ENCODE measurements around the gene PCIF1. TPM values are rescaled to one million over a fixed set of nuclear protein-coding genes. Genes with fewer than 3 reads are reported as not detected.

Gene PCIF1
- total RNA-seq, 1 donor, result 12.7 TPM

DNA sequence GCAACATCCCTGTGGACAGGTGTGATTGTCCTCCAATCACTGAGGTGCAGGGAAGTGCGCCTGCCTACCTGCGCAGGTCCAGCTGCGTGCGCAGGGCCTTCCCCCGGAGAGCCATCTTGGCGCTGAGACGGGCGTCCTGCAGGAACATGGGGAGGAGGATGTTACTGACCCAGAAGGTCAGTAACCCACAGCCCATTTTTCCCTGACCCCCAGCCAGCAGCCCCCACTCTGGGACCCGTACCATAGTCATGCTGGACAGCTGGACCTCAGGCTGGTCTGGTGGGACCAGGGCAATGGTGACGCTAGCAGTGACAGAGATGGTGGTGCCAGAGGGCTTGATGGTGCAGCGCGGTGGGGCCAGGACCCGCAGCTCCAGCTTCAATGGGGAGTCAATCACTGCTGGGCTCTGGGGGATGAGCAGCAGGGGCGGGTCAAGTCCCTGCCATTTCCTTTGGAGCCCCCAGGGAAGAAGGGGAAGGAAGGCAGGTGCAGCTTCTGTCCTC is 32.2 kb upstream of the PCIF1 start:
- DNase-seq (ENCODE audit: insufficient read length, low spot score, missing footprints), result no peak
- no peak overlapping the region for H3K27ac ChIP-seq (ENCODE audit: low read depth, low read length)
- H3K9me3 ChIP-seq (ENCODE audit: low read depth, low read length), result no peaks in the 10 kb centered on the region
- no peak overlapping the region for H3K4me3 ChIP-seq (ENCODE audit: insufficient read depth, low read length)
- no peaks in the 10 kb centered on the region for H3K27me3 ChIP-seq (ENCODE audit: insufficient read depth, low read length)
- no peak overlapping the region for H2AFZ ChIP-seq (ENCODE audit: low read length)
- peaks cover 15% of the 10 kb centered on the region for H3K36me3 ChIP-seq (ENCODE audit: insufficient read depth, low read length)
- no peaks in the 10 kb centered on the region for H3K79me2 ChIP-seq (ENCODE audit: insufficient read depth, low read length)
- TF ChIP-seq, protein P1, sequence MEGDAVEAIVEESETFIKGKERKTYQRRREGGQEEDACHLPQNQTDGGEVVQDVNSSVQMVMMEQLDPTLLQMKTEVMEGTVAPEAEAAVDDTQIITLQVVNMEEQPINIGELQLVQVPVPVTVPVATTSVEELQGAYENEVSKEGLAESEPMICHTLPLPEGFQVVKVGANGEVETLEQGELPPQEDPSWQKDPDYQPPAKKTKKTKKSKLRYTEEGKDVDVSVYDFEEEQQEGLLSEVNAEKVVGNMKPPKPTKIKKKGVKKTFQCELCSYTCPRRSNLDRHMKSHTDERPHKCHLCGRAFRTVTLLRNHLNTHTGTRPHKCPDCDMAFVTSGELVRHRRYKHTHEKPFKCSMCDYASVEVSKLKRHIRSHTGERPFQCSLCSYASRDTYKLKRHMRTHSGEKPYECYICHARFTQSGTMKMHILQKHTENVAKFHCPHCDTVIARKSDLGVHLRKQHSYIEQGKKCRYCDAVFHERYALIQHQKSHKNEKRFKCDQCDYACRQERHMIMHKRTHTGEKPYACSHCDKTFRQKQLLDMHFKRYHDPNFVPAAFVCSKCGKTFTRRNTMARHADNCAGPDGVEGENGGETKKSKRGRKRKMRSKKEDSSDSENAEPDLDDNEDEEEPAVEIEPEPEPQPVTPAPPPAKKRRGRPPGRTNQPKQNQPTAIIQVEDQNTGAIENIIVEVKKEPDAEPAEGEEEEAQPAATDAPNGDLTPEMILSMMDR (IDR thresholded peaks at IDR 0.05; ENCODE audit: extremely low read depth, low read depth, low read length), result no peak
- H4K20me1 ChIP-seq (ENCODE audit: insufficient read depth, low read length), result peaks cover 3% of the 10 kb centered on the region
- no peak overlapping the region for H3K4me2 ChIP-seq (ENCODE audit: insufficient read depth, low read length)
- peaks cover 11% of the 10 kb centered on the region for H3K4me1 ChIP-seq (ENCODE audit: insufficient read depth, low read length)

GRCh38 chr20:45904583-45905504 is 29.6 kb upstream of the PCIF1 start:
- Histone ChIP-seq H3K4me1 (ENCODE audit: insufficient read depth, low read length) (peaks cover 11% of the 10 kb centered on the region), H3K9me3 (ENCODE audit: low read depth, low read length) (no peaks in the 10 kb centered on the region), H3K27ac (ENCODE audit: low read depth, low read length) (peak overlapping the region; percentile 70), H3K36me3 (ENCODE audit: insufficient read depth, low read length) (no peaks in the 10 kb centered on the region), H3K4me2 (ENCODE audit: insufficient read depth, low read length) (no peak overlapping the region), H2AFZ (ENCODE audit: low read length) (no peak overlapping the region), H4K20me1 (ENCODE audit: insufficient read depth, low read length) (no peaks in the 10 kb centered on the region), H3K4me3 (ENCODE audit: insufficient read depth, low read length) (no peak overlapping the region), H3K79me2 (ENCODE audit: insufficient read depth, low read length) (no peaks in the 10 kb centered on the region), H3K27me3 (ENCODE audit: insufficient read depth, low read length) (no peaks in the 10 kb centered on the region)
- TF ChIP-seq, protein P1 (IDR thresholded peaks at IDR 0.05; ENCODE audit: extremely low read depth, low read depth, low read length), result no peak
- peak; percentile 14 for DNase-seq (ENCODE audit: insufficient read length, low spot score, missing footprints)

DNA sequence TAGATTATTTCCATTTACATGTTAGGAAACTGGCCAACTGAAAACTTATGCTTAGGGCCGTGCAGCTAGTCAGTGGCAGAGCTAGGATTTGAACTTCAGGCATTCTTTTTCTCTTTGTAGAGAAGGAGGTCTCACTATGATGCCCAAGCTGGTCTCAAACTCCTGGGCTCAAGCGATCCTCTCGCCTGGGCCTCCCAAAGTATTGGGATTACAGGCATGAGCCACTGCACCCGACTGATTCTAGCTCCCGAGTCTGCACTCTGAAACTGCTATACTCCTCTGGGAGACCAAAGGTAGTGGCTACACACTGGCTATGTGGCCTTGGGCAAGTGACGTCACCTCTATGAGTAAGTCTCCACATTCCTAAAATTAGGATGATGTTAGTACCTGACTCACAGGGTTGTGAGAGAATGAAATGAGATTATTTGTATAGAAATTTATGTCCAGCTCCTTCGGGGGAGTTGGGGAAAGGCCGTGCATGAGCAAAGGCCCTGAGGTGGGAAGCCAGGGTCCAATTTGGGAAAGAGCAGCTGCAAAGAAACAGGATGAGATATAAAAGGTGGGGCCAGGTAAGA is 28.9 kb upstream of the PCIF1 start:
- no peaks in the 10 kb centered on the region for H3K79me2 ChIP-seq (ENCODE audit: insufficient read depth, low read length)
- H3K4me3 ChIP-seq (ENCODE audit: insufficient read depth, low read length), result no peak overlapping the region
- H3K27ac ChIP-seq (ENCODE audit: low read depth, low read length), result peak overlapping the region; percentile 70
- H3K4me2 ChIP-seq (ENCODE audit: insufficient read depth, low read length), result no peak overlapping the region
- H3K4me1 ChIP-seq (ENCODE audit: insufficient read depth, low read length), result peaks cover 11% of the 10 kb centered on the region
- TF ChIP-seq, protein P1 (IDR thresholded peaks at IDR 0.05; ENCODE audit: extremely low read depth, low read depth, low read length), result no peak
- H4K20me1 ChIP-seq (ENCODE audit: insufficient read depth, low read length), result no peaks in the 10 kb centered on the region
- no peak overlapping the region for H2AFZ ChIP-seq (ENCODE audit: low read length)
- DNase-seq (ENCODE audit: insufficient read length, low spot score, missing footprints), result peak; percentile 97
- H3K36me3 ChIP-seq (ENCODE audit: insufficient read depth, low read length), result no peaks in the 10 kb centered on the region
- H3K9me3 ChIP-seq (ENCODE audit: low read depth, low read length), result no peaks in the 10 kb centered on the region
- no peaks in the 10 kb centered on the region for H3K27me3 ChIP-seq (ENCODE audit: insufficient read depth, low read length)
